ENCODE data around the gene PRKCZ.

PRKCZ gene

GRCh38 chr1:2221271-2221670, 171.1 kb downstream of the PRKCZ start:
- TF ChIP-seq POLR2AphosphoS5 (IDR thresholded peaks at IDR 0.05; ENCODE audit: low read depth, low read length): no peak
- no peak for TF ChIP-seq FOXP2 (optimal IDR thresholded peaks at IDR 0.05; ENCODE audit: borderline replicate concordance, extremely low read depth, extremely low read length, insufficient read depth)
- no peak for TF ChIP-seq SIN3A (IDR thresholded peaks at IDR 0.05; ENCODE audit: borderline replicate concordance, insufficient read depth, low read length)
- TF ChIP-seq TAF1 (IDR thresholded peaks at IDR 0.05; ENCODE audit: borderline replicate concordance, insufficient read depth, low read length): no peak
- no peak for TF ChIP-seq REST (IDR thresholded peaks at IDR 0.05; ENCODE audit: insufficient read depth in 1 of 2, low read depth in 2 of 2, low read length in 2 of 2)

- no peak for TF ChIP-seq TAF1 (IDR thresholded peaks at IDR 0.05; ENCODE audit: borderline replicate concordance, insufficient read depth, low read length)
- TF ChIP-seq SIN3A (IDR thresholded peaks at IDR 0.05; ENCODE audit: borderline replicate concordance, insufficient read depth, low read length): no peak
- no peak for TF ChIP-seq FOXP2 (optimal IDR thresholded peaks at IDR 0.05; ENCODE audit: borderline replicate concordance, extremely low read depth, extremely low read length, insufficient read depth)
- TF ChIP-seq POLR2AphosphoS5 (IDR thresholded peaks at IDR 0.05; ENCODE audit: low read depth, low read length): no peak
- no peak for TF ChIP-seq REST (IDR thresholded peaks at IDR 0.05; ENCODE audit: insufficient read depth in 1 of 2, low read depth in 2 of 2, low read length in 2 of 2)
Measured at GRCh38 chr1:2224170-2224584, 174.0 kb downstream of the PRKCZ start.

- TF ChIP-seq TAF1 (IDR thresholded peaks at IDR 0.05; ENCODE audit: borderline replicate concordance, insufficient read depth, low read length) (no peak), REST (IDR thresholded peaks at IDR 0.05; ENCODE audit: insufficient read depth in 1 of 2, low read depth in 2 of 2, low read length in 2 of 2) (no peak), SIN3A (IDR thresholded peaks at IDR 0.05; ENCODE audit: borderline replicate concordance, insufficient read depth, low read length) (no peak), POLR2AphosphoS5 (IDR thresholded peaks at IDR 0.05; ENCODE audit: low read depth, low read length) (no peak), FOXP2 (optimal IDR thresholded peaks at IDR 0.05; ENCODE audit: borderline replicate concordance, extremely low read depth, extremely low read length, insufficient read depth) (no peak)
Measured at GRCh38 chr1:2224631-2225428, 174.6 kb downstream of the PRKCZ start.

GRCh38 chr1:2226525-2227345, 176.5 kb downstream of the PRKCZ start:
- TF ChIP-seq SIN3A (IDR thresholded peaks at IDR 0.05; ENCODE audit: borderline replicate concordance, insufficient read depth, low read length): no peak
- no peak for TF ChIP-seq POLR2AphosphoS5 (IDR thresholded peaks at IDR 0.05; ENCODE audit: low read depth, low read length)
- TF ChIP-seq FOXP2 (optimal IDR thresholded peaks at IDR 0.05; ENCODE audit: borderline replicate concordance, extremely low read depth, extremely low read length, insufficient read depth): no peak
- no peak for TF ChIP-seq TAF1 (IDR thresholded peaks at IDR 0.05; ENCODE audit: borderline replicate concordance, insufficient read depth, low read length)
- no peak for TF ChIP-seq REST (IDR thresholded peaks at IDR 0.05; ENCODE audit: insufficient read depth in 1 of 2, low read depth in 2 of 2, low read length in 2 of 2)

Measured in PFSK-1 (cell line).